H1 (cell line): ENCODE data around the gene OLFM3. TPM values are rescaled to one million over a fixed set of nuclear protein-coding genes. Genes with fewer than 3 reads are reported as not detected.

Experiments used
- CTCF ChIA-PET: fragments of 300-600 bp; sonication (Branson Sonifier 250); formaldehyde crosslinking; loops from one replicate; lab custom pipeline; 2021; ENCODE audit not compliant: partially characterized antibody; lab: Charles Lee
- POLR2A ChIA-PET: fragments of 300-600 bp; sonication (Branson Sonifier 250); formaldehyde crosslinking; loops from one replicate; lab custom pipeline; 2021; ENCODE audit warnings: inconsistent platforms; ENCODE audit not compliant: partially characterized antibody; lab: Charles Lee
- DNase-seq, 2 experiments: peaks; one replicate each; pipeline versions ENCODE4 v3.0.0 to v3.0.0-alpha.2; 2010 to 2022; ENCODE audit warnings: low spot score in 2 of 2, low read depth in 1 of 2, mixed read lengths in 1 of 2
- FAIRE-seq: peaks from 2 replicates; lab custom pipeline; 2011; peaks lifted over from hg19 to GRCh38; lab: Jason Lieb, UNC
- H2AFZ ChIP-seq: 2 replicates; pipeline ENCODE4 v1.8.1; 2012; ENCODE audit warnings: low read length, inconsistent platforms
- H2AK5ac ChIP-seq: 2 replicates; pipeline ENCODE4 v1.6.1; 2013; ENCODE audit warnings: low read depth, low read length
- H2BK120ac ChIP-seq: replicated peaks from 2 replicates; pipeline ENCODE3; 2013; ENCODE audit warnings: low read depth, low read length, inconsistent platforms
- H2BK12ac ChIP-seq: 2 replicates; pipeline ENCODE4 v1.6.1; 2013; ENCODE audit warnings: low read depth, low read length
- H2BK15ac ChIP-seq: 2 replicates; pipeline ENCODE4 v1.6.1; 2013; ENCODE audit warnings: low read length
- H2BK20ac ChIP-seq: 2 replicates; pipeline ENCODE4 v1.6.1; 2013; ENCODE audit warnings: low read length
- H2BK5ac ChIP-seq: 2 replicates; pipeline ENCODE4 v1.6.1; 2013; ENCODE audit warnings: low read depth, low read length
- H3K14ac ChIP-seq: 2 replicates; pipeline ENCODE4 v1.6.1; 2013; ENCODE audit warnings: inconsistent platforms; ENCODE audit not compliant: insufficient read length
- H3K18ac ChIP-seq: 2 replicates; pipeline ENCODE4 v1.6.1; 2013; ENCODE audit warnings: low read length; ENCODE audit errors: extremely low read depth
- H3K23ac ChIP-seq: 2 replicates; pipeline ENCODE4 v1.6.1; 2013; ENCODE audit warnings: inconsistent platforms; ENCODE audit not compliant: insufficient read length
- H3K23me2 ChIP-seq: 2 replicates; pipeline ENCODE4 v1.6.1; 2013; ENCODE audit warnings: low read depth, low read length
- H3K27ac ChIP-seq: 2 replicates; pipeline ENCODE4 v1.6.1; 2011; ENCODE audit warnings: low read depth, low read length, inconsistent platforms
- H3K27me3 ChIP-seq, 4 experiments: replicated peaks in 1 of 4; 1 replicate in 1 of 4; 2 replicates in 3 of 4; pipeline versions ENCODE4 v1.6.1 to v1.8.1; 2011 to 2013; ENCODE audit warnings: low read length in 3 of 4, mild to moderate bottlenecking in 3 of 4, inconsistent platforms in 2 of 4, mixed read lengths in 2 of 4, moderate library complexity in 1 of 4; ENCODE audit not compliant: control insufficient read depth in 3 of 4, insufficient read depth in 3 of 4; ENCODE audit errors: extremely low read depth in 1 of 4
- H3K36me3 ChIP-seq, 4 experiments: 2 replicates each; pipeline versions ENCODE4 v1.6.1 to v1.8.1; 2011 to 2013; ENCODE audit warnings: mild to moderate bottlenecking in 4 of 4, low read length in 3 of 4, moderate library complexity in 2 of 4, control low read depth in 1 of 4, inconsistent platforms in 1 of 4; ENCODE audit not compliant: insufficient read depth in 4 of 4, control insufficient read depth in 2 of 4
- H3K4ac ChIP-seq: replicated peaks from 2 replicates; pipeline ENCODE3; 2013; ENCODE audit warnings: low read length, low read depth, mixed read lengths, inconsistent platforms; ENCODE audit not compliant: insufficient read length
- H3K4me1 ChIP-seq, 4 experiments: replicated peaks in 1 of 4; 1 replicate in 1 of 4; 2 replicates in 3 of 4; pipeline versions ENCODE4 v1.6.1 to v1.8.1; 2011 to 2013; ENCODE audit warnings: low read length in 3 of 4, inconsistent platforms in 2 of 4, mixed read lengths in 1 of 4; ENCODE audit not compliant: insufficient read depth in 4 of 4, control insufficient read depth in 3 of 4
- H3K4me2 ChIP-seq, 2 experiments: 2 replicates each; pipeline versions ENCODE4 v1.6.1 to v1.8.1; 2011 to 2013; ENCODE audit warnings: low read depth in 2 of 2, low read length in 2 of 2, control low read depth in 1 of 2, inconsistent platforms in 1 of 2, mild to moderate bottlenecking in 1 of 2; ENCODE audit not compliant: insufficient read depth in 1 of 2
- H3K4me3 ChIP-seq, 4 experiments: fragments of 200-600, 300-600 bp in 1 of 4; sonication (generic), shearing (Covaris generic), sonication (Bioruptor Twin) in 1 of 4; 2 replicates each; pipeline versions ENCODE4 v1.5.1 to v1.8.1; 2011 to 2016; ENCODE audit warnings: low read length in 4 of 4, low read depth in 3 of 4, control low read depth in 2 of 4, inconsistent platforms in 2 of 4, mild to moderate bottlenecking in 2 of 4, mixed read lengths in 1 of 4, moderate library complexity in 1 of 4; ENCODE audit not compliant: insufficient read depth in 2 of 4; ENCODE audit errors: extremely low read depth in 1 of 4
- H3K56ac ChIP-seq: replicated peaks from 2 replicates; pipeline ENCODE3; 2013; ENCODE audit warnings: low read depth, mild to moderate bottlenecking, mixed read lengths, low read length, inconsistent platforms; ENCODE audit not compliant: insufficient read length
- H3K79me1 ChIP-seq: 2 replicates; pipeline ENCODE4 v1.6.1; 2013; ENCODE audit warnings: low read depth, low read length, control low read depth
- H3K79me2 ChIP-seq, 2 experiments: 2 replicates each; pipeline versions ENCODE4 v1.6.1 to v1.8.1; 2012 to 2013; ENCODE audit warnings: low read length in 2 of 2, mild to moderate bottlenecking in 2 of 2, inconsistent platforms in 1 of 2; ENCODE audit not compliant: insufficient read depth in 2 of 2, control insufficient read depth in 1 of 2
- H3K9ac ChIP-seq, 4 experiments: replicated peaks in 1 of 4; 1 replicate in 1 of 4; 2 replicates in 3 of 4; pipeline versions ENCODE4 v1.6.1 to v1.8.1; 2011 to 2013; ENCODE audit warnings: low read depth in 3 of 4, low read length in 3 of 4, control low read depth in 2 of 4, mild to moderate bottlenecking in 2 of 4, moderate library complexity in 2 of 4, inconsistent platforms in 1 of 4; ENCODE audit errors: extremely low read depth in 1 of 4
- H3K9me3 ChIP-seq, 2 experiments: 2 replicates each; pipeline versions ENCODE4 v1.6.1 to v1.8.1; 2012 to 2013; ENCODE audit warnings: mild to moderate bottlenecking in 2 of 2, moderate library complexity in 2 of 2, control low read depth in 1 of 2, inconsistent platforms in 1 of 2, low read depth in 1 of 2, low read length in 1 of 2, mixed read lengths in 1 of 2; ENCODE audit not compliant: insufficient read depth in 2 of 2
- H4K20me1 ChIP-seq, 2 experiments: replicated peaks in 1 of 2; 2 replicates each; pipeline versions ENCODE3 to v1.8.1; 2011 to 2013; ENCODE audit warnings: inconsistent platforms in 2 of 2, low read length in 2 of 2, mild to moderate bottlenecking in 1 of 2; ENCODE audit not compliant: insufficient read depth in 2 of 2, control insufficient read depth in 1 of 2
- H4K5ac ChIP-seq: 2 replicates; pipeline ENCODE4 v1.6.1; 2013; ENCODE audit warnings: low read length, low read depth, mixed read lengths, inconsistent platforms; ENCODE audit not compliant: insufficient read length
- H4K8ac ChIP-seq: 2 replicates; pipeline ENCODE4 v1.8.0; 2013; ENCODE audit warnings: mild to moderate bottlenecking, moderate library complexity, low read length, inconsistent platforms; ENCODE audit not compliant: insufficient read depth; ENCODE audit errors: extremely low read depth
- H4K91ac ChIP-seq: replicated peaks from 2 replicates; pipeline ENCODE3; 2013; ENCODE audit warnings: low read length, mixed read lengths, inconsistent platforms; ENCODE audit not compliant: insufficient read length
- BACH1 ChIP-seq: IDR thresholded peaks from 2 replicates; pipeline ENCODE4 v1.6.1; 2012; ENCODE audit warnings: low read length, improper control_type of control experiment
- BRCA1 ChIP-seq: IDR thresholded peaks from 2 replicates; pipeline ENCODE4 v1.6.1; 2012; ENCODE audit warnings: low read depth, low read length, improper control_type of control experiment
- CBX5 ChIP-seq: fragments of 300-800, 300-1000 bp; sonication (generic); IDR thresholded peaks from 2 replicates; pipeline ENCODE4 v1.7.1; 2016; ENCODE audit warnings: antibody characterized with exemption, low read length, low read depth
- CEBPB ChIP-seq: IDR thresholded peaks from 2 replicates; pipeline ENCODE4 v1.6.1; 2012; ENCODE audit warnings: low read depth, low read length
- EP300 ChIP-seq, 2 experiments: IDR thresholded peaks; 1 replicate in 1 of 2; 2 replicates in 1 of 2; pipeline ENCODE4 v1.6.1; 2011 to 2012; ENCODE audit warnings: low read depth in 2 of 2, low read length in 2 of 2, mild to moderate bottlenecking in 2 of 2, borderline replicate concordance in 1 of 2, inconsistent platforms in 1 of 2, moderate library complexity in 1 of 2
- EZH2 ChIP-seq: fragments of 200-600 bp; sonication (generic); IDR thresholded peaks from 2 replicates; pipeline ENCODE4 v1.7.1; 2012; ENCODE audit warnings: low read depth, mild to moderate bottlenecking, moderate library complexity, low read length, inconsistent platforms; ENCODE audit not compliant: severe bottlenecking
- FOSL1 ChIP-seq: IDR thresholded peaks from 2 replicates; pipeline ENCODE4 v1.6.1; 2011; ENCODE audit warnings: mild to moderate bottlenecking, low read depth, low read length, moderate library complexity; ENCODE audit not compliant: insufficient read depth
- GABPA ChIP-seq: IDR thresholded peaks from 2 replicates; pipeline ENCODE4 v1.6.1; 2011; ENCODE audit warnings: mild to moderate bottlenecking, low read length, moderate library complexity, borderline replicate concordance; ENCODE audit not compliant: insufficient read depth
- GTF2F1 ChIP-seq: IDR thresholded peaks from 2 replicates; pipeline ENCODE4 v1.6.1; 2012; ENCODE audit warnings: low read depth, low read length, improper control_type of control experiment, borderline replicate concordance
- MAFK ChIP-seq: IDR thresholded peaks from 2 replicates; pipeline ENCODE4 v1.6.1; 2012; ENCODE audit warnings: low read depth, mild to moderate bottlenecking, improper control_type of control experiment, low read length
- POLR2A ChIP-seq, 2 experiments: IDR thresholded peaks; 1 replicate in 1 of 2; 2 replicates in 1 of 2; pipeline ENCODE4 v1.6.1; 2011; ENCODE audit warnings: low read depth in 2 of 2, low read length in 2 of 2, mild to moderate bottlenecking in 2 of 2; ENCODE audit errors: control extremely low read depth in 1 of 2
- POU5F1 ChIP-seq: IDR thresholded peaks from 2 replicates; pipeline ENCODE4 v1.6.1; 2011; ENCODE audit warnings: low read depth, mild to moderate bottlenecking, low read length, moderate library complexity
- SIRT6 ChIP-seq: IDR thresholded peaks from one replicate; pipeline ENCODE4 v1.7.1; 2012; ENCODE audit warnings: low read length, inconsistent platforms
- SP2 ChIP-seq: IDR thresholded peaks from 2 replicates; pipeline ENCODE4 v1.6.1; 2012; ENCODE audit warnings: mild to moderate bottlenecking, low read length, inconsistent platforms
- TAF1 ChIP-seq: IDR thresholded peaks from 2 replicates; pipeline ENCODE4 v1.6.1; 2011; ENCODE audit warnings: mild to moderate bottlenecking, low read depth, low read length
- TEAD4 ChIP-seq: IDR thresholded peaks from 2 replicates; pipeline ENCODE4 v1.6.1; 2012; ENCODE audit warnings: low read depth, low read length, inconsistent platforms, mixed read lengths
- polyA plus RNA-seq, 7 experiments: library from polyadenylated mRNA; depleted of rRNA in 3 of 7; stranded (reverse) in 5 of 7; unstranded in 2 of 7; fragments of >200 nt in 5 of 7; fragments of 200-250 nt in 2 of 7; gene quantifications; 1 replicate in 5 of 7; 2 replicates in 1 of 7; 4 replicates in 1 of 7; pipeline versions ENCODE4 v1.2.1 to v1.2.3, GENCODE V29; 2011 to 2013; ENCODE audit warnings: missing spikeins in 2 of 7, mixed read lengths in 2 of 7
- total RNA-seq: library from RNA; stranded (reverse); fragmentation: NEBNext Ultra II Directional; extraction: Animal tissue kit (Norgen Biotek cat#: 25700); gene quantifications from 2 replicates; pipeline ENCODE4 v1.2.1, GENCODE V29; 2021
- TF ChIP-seq, protein P1 (sequence below): IDR thresholded peaks from 2 replicates; pipeline ENCODE4 v1.6.1; 2012; ENCODE audit warnings: inconsistent platforms

The OLFM3 gene
- total and polyA plus RNA-seq, 2 of the 8 experiments (the other 6 are each of a cell fraction or from before 2014, with no cell fraction given), result 0.30 to 0.32 TPM

DNA sequence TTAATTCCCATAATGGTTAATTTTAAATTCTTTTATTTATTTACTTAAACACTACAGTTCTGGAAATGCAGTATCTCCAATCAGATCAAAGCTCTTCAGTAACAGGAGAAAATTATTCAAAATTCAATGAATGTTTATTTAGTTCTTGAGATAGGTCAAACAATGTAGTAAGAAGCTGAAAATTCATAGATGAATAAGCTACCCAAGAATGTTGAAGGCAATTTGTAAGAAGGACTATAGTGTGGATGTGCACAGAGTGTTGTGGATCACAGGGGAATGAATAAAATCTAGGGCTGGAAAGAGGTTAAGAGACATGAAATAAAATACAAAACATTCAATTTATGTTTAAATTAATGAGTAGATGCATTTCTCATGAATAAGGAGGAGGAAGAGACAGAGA lies 72.0 kb downstream of the OLFM3 start:
- Histone ChIP-seq H3K18ac (no peak overlapping the region), H4K5ac (no peak overlapping the region), H3K79me2 (no peaks in the 10 kb centered on the region), H3K23ac (no peak overlapping the region), H3K27me3 (no peaks in the 10 kb centered on the region), H2BK15ac (no peak overlapping the region), H2BK120ac (no peak overlapping the region), H2BK5ac (no peak overlapping the region), H3K9ac (no peak overlapping the region), H2BK12ac (no peak overlapping the region), H2AK5ac (no peak overlapping the region), H4K8ac (no peak overlapping the region), H3K14ac (no peak overlapping the region), H3K56ac (no peak overlapping the region), H4K20me1 (no peaks in the 10 kb centered on the region), H3K27ac (no peak overlapping the region), H3K4me2 (no peak overlapping the region), H3K9me3 (no peaks in the 10 kb centered on the region), H3K4me1 (no peaks in the 10 kb centered on the region), H3K23me2 (no peaks in the 10 kb centered on the region), H3K4ac (no peak overlapping the region), H2BK20ac (no peak overlapping the region), H3K36me3 (no peaks in the 10 kb centered on the region), H2AFZ (no peak overlapping the region), H3K4me3 (no peak overlapping the region), H3K79me1 (no peaks in the 10 kb centered on the region), H4K91ac (no peak overlapping the region)
- ChIA-PET POLR2A (no interaction called here), CTCF (no interaction called here)
- DNase-seq (no peak), FAIRE-seq (no peak)
- TF ChIP-seq, protein P1, sequence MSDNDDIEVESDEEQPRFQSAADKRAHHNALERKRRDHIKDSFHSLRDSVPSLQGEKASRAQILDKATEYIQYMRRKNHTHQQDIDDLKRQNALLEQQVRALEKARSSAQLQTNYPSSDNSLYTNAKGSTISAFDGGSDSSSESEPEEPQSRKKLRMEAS, result no peak
- TF ChIP-seq POLR2A (IDR thresholded peaks at IDR 0.05; ENCODE audit: control extremely low read depth in 1 of 2, low read depth in 2 of 2, low read length in 2 of 2) (no peak), MAFK (no peak), CBX5 (no peak), POU5F1 (no peak), SIRT6 (no peak), GABPA (no peak), CEBPB (no peak), TEAD4 (no peak), TAF1 (no peak), EP300 (IDR thresholded peaks at IDR 0.05; ENCODE audit: borderline replicate concordance in 1 of 2, low read depth in 2 of 2, low read length in 2 of 2) (no peak), BRCA1 (no peak), FOSL1 (no peak), EZH2 (no peak), BACH1 (no peak), GTF2F1 (no peak), SP2 (no peak)
